ENCODE results near the gene SYNE3.

Gene SYNE3

DNA sequence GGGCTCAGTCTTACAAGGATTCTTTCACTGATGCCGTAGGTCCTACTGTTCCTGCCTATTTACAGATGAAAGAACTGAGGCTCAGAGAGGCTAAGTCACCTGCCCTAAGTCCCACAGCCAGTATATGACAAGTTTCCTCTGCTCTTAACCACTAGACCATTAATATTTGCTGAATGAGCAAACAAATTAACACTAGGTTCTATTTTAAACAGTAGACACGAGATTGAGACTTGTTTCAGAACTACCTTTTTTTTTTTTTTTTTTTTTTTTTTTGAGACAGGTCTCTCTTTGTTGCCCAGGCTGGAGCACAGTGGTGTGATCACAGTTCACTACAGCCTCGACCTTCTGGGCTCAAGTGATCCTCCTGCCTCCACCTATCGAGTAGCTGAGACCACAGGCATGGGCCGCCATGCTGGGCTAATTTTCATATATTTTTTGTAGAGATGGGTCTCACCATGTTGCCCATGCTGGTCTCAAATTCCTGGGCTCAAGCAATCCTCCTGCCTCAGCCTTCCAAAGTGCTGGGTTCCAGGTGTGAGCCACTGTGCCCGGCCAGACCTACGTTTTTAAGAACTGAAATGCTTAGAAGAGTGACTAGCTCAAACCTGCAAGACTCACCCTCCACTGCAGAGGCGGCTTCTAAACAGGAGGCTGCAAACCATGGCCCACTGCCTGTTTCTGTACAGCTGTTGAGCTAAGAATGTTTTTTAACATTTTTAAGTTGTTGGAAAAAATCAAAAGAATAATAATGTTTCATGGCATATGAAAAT, 12.9 kb downstream of the SYNE3 start:
- DNase-seq: no peak

DNA sequence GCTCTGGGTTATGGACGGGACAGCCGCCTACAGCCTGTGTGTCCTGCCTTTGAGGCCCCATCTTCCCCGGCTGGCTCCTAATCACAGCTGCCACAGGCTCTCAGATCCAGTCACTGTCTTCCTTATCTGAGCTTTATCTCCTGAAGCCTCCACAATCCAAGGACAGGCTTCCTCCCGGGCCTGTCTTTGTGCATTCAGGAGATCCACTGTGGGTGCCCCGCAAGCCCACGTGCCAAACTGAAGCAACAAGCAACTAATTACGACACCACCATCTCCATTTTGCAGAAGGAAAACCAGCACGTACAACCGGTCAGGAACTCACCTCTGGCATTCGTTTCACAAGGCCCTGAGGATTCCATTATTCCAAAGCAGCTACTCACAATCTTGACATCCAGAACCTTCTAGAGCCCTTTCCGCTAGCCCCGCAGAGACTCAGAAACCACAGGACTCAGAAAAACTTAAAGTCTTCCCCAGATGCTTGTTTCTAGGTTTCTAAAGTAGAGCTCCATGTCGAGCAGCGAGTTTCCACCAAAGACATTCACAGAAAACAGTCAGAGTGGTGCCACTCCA, 14.0 kb downstream of the SYNE3 start:
- DNase-seq: no peak

DNA sequence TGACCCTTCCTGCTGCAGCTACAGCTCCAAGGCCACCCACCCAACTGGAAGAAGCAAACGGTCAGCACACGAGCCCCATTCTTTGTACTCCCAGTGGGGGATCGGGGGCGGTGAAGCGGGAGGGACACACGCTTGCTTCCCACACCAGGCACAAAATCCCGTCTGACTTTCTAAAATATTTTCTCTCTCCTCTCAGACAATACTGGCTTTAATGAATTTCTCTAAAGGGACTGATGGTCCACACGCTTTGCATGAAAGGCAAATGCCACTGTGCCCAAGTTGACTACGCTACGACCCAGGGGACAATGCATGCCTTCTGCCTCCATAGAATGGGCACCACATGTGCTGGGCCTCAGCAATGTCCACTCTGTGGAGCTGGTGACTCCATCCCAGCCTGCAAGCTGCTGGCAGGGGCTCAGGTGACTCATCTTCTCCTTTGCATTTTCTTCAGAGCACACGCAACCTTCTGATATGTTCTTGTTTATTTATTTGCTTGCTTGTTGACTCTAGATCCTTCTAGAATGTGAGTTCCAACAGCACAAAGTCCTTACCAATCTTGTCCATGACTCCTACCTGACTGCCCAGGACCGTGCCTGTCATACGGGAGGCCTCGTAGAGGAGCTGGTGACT, 15.6 kb downstream of the SYNE3 start:
- DNase-seq: no peak

DNA sequence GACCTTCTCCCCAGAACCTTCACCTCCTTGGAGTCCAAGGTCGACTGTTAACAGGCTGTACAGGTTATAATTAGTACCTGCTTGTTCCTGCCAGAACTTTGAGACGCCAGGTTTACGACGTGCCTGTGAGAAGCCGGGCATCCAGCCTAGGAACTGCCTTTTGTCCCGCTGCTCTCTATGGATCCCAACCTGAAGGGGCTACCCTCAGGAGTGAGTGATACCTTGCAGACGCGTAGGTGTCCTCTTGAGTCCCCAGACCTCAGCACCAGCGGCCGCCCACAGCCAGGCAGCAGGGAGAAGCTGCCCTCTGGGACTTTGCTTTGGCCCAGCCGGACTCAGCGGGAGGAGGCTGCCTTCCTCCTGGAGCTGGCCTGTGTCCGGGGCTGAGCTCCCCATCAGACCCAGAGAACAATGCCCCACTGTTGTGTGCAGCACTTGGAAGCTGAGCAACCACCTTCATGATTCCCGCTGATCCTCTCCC, 16.2 kb downstream of the SYNE3 start:
- no peak for DNase-seq

DNA sequence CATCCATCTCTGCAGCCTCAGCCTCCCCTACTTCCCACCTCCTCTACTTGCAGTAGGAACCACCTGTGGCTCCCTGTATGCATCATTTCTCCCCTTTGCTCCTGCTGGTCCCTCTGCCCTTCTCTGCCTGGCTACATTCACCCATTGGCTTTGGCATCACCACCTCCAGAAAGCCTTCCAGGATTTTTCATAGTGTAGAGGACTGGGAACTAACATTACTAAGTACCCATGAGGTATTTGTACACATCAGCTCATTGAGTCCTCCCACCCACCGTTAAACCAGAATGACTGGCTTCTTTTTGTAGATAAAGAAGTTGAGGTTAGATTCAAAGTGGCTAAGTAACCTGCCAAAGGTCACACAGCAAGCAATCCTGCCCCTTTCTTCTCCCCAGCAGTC, 17.1 kb downstream of the SYNE3 start:
- no peak for DNase-seq

DNA sequence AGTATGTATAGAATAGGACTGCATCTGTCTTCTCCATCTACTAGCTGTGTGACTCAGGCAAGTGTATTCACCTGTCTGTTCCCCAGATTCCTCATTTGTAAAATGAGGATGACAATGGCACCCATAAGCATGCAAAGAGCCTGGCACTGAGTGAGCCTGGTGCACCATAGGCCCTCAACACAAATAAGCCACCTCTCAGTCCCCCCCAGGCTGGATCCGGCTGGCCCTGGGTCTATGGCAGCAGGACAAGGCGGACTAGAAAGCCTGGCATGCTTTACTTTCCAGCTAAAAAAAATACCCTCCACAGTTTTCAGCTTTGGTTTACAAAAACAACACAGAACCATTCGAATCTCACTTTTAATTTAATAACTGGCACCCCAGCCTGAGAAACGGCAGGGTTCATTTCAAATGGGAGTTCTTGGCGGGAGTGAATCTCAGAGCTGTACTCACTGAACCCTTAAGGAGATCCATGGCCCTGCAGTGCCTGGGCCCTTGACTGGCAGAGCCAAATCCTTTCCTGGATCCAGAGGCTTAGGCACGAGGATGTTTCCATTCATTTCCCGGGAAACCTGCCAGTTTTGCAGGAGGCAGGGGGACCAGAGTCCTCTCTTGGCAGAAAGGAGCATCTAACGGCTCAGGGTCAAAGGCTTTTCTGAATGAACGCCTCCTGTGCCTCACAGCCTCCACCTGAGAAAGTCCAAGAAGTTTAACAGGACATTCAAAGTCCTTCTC, 17.7 kb downstream of the SYNE3 start:
- DNase-seq: peak; percentile 4

DNA sequence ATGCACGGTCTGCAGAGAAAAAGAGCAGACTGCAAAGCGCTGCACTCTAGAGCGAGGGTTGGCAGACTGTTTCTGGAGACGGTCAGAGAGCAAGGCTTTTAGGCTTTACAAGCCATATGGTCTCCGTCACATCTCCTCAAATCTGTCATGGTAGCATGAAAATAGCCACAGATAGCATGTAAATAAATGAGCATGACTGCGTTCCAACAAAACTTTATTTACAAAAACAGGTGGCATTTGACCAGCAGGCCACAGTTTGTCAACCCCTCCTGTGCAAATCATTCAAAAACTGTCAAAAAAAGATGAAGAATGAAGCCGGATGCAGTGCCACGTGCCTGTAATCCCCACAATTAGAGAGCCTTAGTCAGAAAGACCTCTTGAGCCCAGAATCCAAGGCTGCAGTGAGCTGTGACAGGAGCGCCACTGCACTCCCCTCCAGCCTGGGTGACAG, 18.9 kb downstream of the SYNE3 start:
- no peak for DNase-seq

DNA sequence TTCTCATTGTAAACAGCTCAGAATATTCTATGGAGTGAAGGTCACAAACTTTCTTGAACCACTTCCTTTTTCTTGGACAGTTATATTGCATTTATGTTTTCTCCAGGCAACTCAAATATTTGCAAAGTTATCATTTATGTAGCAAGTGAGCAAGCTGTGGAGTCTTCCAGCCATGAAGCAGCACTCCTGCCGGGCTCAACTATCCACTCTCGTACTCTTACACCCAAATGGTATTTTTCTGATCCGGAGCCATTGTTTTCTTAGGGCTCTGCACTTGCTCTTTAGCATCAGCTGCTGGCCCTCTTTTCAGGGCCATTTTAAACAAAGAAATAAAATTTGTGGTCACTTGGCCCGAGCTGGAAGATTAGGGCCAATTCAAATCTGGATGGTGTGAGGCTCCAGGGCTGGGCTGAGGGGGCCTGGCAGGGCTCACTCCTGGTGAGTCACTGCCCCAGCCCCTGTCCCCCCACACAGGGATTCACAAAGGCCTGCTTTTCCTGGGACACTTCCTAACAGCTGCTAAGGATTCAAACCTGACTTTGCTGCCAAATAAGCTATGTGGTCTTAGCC, 19.7 kb downstream of the SYNE3 start:
- DNase-seq: no peak

DNA sequence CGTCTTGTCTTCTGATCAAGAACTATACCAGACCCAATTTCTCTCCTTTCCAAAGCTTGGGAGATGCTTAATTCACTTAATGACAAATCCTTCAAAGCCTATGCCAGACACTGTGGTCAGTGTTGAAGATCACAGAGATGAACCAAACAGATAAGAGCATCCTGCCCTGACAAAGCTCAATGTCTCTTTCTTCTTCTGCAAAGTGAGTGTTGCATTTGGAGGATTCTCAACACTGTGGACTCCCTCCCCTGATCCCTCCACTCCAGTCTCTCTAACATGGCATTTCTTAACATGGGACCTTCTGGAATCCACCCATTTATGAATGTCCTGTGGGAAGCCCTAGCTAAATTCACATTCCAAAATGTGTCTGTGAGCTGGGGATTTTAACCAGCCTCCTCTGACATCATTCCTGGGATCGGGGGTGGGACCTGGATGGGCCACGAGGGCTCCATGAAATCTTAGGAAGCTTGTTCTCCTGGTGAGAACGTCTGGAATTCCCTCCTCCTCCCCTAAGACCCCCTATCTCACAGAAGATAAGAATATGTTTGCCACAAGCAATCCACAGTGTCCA, 20.3 kb downstream of the SYNE3 start:
- DNase-seq: no peak

DNA sequence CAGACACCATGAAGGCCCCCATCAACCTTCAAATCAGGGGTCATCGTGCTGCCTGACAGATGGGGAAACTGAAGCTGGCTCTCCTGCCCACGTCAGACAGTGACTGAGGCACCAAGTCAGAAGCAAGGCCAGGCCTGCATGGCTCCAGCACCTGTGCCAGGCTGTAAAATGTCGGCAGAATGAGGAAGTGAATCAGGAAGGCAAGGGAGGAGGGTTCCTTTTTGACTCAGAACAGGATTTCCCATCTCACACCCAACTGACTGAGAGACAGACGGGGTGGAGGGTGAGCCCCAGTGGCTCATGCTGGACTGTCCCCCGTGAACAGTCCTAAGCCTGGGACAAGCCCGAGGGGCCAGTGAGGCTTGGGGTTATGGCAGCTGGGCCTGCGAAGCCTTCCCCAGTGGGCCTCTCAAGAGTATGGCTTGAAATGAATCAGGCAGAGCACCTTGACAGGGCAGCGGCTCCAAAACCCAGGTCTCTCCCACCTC, 20.9 kb downstream of the SYNE3 start:
- no peak for DNase-seq

DNA sequence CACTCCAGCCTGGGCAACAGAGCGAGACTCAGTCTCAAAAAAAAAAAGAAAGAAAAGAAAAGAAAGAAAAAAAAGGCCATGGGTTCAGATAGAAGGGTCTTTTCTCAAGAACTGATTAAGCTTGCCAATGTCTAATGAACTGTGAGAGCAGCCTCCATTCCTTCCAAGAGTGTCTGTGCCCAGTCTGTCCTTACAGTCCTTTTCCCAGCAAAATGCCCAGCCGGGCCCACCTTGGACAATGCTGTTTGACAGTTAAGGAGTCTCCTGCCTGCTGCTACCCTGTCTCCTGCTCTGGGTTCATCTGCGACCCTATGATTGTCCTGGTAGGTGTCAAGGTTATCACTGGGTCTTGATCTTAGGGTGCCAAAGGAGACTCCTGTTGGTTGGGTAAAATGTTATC, 21.4 kb downstream of the SYNE3 start:
- no peak for DNase-seq

DNA sequence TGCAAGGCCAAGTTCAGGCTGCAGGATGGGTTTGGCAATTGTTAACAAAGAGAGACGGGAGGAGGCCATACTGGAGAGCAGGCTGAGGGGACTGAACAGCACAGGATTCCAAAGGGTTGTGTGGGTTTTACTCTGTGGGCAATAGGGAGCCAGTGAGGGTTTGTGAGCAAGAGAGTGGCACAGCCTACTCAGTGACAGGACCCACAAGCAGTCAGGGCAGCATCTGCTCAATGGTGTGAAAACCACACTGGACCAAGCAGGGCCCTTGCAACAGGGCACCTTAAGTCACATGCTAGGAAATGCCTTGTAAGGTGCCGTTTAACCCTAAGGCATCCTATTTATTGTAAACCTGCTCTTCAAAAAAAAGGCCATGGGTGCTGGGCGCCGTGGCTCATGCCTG, 22.0 kb downstream of the SYNE3 start:
- DNase-seq: no peak

DNA sequence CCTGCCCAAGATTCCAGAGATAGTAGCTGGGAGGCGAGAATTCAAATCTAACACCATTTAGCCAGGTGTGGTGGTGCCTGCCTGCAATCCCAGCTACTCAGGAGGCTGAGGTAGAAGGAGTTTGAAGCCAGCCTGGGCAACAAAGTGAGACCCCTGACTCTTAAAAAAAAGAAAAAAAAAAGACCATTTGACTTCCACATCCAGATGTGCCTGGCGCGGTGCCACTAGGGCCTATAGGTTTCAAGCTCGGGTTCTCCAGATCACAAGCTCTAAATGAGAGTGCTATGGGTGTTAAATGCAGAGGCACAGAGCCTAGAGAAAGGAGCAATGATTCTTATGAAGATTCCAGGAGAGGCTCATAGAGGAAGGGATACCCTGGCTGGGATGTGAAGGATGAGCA, 22.5 kb downstream of the SYNE3 start:
- no peak for DNase-seq

DNA sequence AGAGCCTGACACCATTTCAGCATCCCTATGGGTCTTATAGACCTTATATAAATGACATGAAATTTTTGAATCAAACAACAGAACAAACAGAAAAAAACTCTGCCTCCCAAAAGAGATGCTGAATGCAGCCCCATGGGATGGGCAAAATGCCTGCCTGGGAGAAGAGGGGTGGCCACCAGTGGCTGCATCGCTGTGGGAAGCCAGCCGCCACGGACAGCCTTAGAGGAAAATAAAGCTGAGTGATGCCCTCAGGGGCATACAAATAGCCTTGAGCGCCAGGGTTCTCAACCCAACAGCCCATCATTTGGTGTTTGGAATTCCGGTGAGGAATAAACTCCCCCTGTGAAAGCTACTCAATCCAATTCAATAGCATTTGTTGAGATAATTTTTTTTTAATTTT, 22.9 kb downstream of the SYNE3 start:
- DNase-seq: no peak

DNA sequence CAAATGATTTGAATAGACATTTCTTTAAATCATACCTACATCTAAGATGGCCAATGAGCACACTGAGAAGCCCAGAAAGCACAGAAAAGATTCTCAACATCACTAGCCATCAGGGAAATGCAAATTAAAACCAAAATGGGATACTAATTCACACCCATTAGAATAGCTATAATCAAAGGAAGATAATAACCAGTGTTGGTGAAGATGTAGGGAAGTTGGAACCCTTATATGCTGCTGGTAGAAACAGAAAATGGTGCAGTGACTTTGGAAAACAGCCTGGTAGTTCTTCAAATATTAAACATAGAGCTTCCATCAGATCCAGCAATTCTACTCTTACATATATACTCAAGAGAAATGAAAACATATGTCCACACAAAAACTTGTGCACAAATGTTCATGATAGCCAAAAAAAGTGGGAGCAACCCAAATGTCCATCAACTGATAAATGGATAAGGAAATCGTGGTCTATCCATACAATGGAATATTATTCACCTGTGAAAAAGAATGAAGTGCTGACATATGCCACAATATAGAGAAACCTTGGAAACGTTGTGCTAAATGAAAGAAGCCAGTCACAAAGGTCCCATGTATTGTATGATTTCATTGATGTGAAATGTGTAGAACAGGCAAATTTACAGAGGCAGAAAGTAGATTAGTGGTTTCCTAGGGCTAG, 24.4 kb downstream of the SYNE3 start:
- DNase-seq: no peak

DNA sequence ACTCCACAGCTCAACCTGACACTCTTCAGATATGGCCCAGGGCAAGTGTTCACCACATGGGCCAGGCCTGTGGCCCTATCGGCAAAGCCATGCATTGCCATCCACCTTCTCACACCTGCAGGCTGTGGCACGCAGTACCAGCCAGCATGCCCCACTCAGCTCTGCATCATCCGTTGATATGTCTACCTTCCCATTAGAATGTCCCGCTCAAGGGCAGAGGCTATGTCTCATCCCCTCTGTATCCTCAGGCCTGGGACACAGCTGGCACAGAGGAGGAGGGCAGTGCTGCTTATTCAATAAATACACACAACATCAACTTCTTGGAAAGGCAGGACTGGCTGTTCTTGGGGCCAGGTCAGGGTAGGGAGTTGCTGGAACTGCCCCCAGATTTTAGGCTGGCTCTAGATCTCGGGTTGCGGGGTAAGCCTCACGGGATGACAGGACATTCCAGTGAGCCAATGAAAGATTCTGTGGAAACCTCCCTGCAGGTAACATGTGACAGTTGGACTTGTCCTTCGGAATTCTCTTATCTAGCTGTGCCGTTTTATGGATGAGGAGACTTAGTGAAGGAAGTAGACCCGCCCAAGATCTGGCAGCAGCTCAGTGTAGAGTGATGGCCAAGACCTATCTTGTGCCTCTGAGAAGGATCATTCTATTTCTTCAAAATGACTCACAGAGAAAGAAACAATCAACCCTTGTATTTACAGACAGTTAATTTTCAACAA, 25.6 kb downstream of the SYNE3 start:
- DNase-seq: no peak

DNA sequence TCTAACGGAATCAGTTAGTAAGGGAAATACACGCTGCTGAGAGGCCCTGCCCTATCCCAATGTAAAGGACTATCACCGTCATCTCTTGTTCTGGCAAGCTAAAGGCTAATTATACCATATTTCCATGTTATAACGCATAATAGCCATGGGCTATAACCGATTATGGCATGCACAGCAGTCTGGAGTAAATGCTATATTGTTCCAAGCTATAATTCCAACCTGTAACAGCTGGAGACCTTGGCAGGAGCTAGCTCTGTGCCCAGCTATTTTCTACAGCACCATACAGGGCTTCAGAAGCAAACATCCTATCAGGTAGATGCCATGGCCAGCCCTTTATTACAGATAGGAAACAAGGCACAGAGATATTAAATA, 26.3 kb downstream of the SYNE3 start:
- DNase-seq: no peak

DNA sequence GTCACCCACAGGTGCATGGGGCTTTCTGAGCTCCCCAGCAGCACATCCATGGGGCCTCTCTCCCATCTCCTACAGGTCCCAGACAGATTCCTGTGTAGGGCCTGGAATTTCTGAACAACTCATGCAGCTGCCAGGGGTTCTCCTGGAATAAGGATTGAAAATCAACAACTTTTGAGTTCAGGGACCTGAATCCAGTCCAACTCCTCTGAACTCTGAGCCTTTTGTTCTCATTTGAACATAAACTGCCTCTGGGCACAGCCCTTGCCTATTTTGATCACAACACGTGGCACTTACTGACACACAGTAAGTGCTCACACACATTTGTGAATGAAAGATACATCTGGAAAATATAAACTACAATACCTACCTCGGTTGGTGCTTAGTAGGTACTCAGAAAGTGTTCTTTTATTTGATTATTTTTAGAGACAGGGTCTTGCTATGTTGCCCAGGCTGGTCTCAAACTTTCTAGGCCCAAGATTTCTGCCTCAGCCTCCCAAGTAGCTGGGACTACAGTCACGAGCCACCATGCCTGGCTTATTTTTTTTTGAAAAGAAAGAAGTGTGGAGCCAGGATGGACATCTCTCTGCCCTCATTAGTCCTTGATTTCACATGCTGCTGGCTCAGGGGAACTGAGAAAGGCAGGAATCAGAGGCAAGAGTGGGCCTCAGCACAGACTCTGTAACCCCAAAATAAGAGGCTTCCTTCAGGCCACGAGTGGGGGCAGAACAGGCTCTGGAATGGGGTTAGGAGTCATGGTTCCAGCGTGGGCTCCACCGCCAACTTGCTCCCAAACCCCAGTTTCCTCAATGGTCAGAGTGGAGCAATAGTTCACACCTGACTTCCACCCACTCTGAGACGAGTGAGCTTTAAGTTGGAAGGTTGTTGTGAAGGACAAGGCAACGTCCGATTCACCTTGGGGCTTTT, 27.0 kb downstream of the SYNE3 start:
- no peak for DNase-seq

DNA sequence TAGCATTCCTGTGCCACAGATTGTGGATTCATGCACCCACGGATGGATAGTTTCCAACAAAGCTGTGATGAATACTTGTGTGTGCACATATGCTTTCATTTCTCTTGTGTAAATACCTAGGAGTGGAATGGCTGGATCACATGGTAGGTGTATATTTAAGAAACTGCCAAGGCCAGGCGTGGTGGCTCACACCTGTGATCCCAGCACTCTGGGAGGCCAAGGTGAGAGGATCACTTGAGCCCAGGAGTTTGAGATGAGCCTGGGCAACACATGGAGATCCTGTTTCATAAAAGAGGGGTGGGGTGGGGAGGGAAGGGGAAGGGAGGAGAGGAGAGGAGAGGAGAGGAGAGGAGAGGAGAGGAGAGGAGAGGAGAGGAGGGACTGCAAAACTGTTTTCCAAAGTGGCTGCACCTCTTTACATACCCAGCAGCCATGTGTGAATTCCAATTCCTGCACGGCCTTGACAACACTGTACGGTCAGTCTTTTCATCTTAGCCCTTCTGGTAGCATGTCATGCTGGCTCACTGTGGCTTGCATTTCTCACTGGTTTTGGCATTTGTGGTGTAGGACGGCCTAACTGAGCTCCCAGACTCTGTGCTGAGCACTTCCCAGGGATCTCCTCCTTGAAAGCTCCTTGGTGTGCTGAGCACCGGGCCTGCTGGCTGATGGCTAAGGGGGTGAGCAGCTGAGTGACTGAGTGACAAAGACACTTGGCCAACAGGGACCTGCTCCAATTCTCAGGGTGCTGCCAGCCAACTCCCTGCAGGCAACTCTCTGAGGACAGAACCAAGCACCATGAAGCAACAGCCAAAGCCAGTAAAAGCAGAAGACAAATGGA, 27.9 kb downstream of the SYNE3 start:
- no peak for DNase-seq
